HuH-7 (cell line): Measurements from ENCODE around the gene RBMS3.
A peak's percentile ranks its signal among the peaks of the same experiment; 100 is the strongest.
"Not testable (repeated sequence)": the region's sequence is repeated elsewhere in the genome, so short reads cannot be mapped to it uniquely, and the experiment has no call there.

ENCODE experiments used
- DNase-seq: peaks from one replicate; pipeline ENCODE4 v3.0.0; 2011; ENCODE audit warnings: low spot score

The RBMS3 gene

GRCh38 chr3:29429055-29429679, 148.3 kb downstream of the RBMS3 start:
- no peak for DNase-seq

GRCh38 chr3:29430558-29430971, 149.7 kb downstream of the RBMS3 start:
- DNase-seq, result no peak

- DNase-seq, result no peak
Measured at GRCh38 chr3:29436612-29437323, 155.9 kb downstream of the RBMS3 start.

- no peak for DNase-seq
Measured at GRCh38 chr3:29438580-29438979, 157.7 kb downstream of the RBMS3 start.

DNA sequence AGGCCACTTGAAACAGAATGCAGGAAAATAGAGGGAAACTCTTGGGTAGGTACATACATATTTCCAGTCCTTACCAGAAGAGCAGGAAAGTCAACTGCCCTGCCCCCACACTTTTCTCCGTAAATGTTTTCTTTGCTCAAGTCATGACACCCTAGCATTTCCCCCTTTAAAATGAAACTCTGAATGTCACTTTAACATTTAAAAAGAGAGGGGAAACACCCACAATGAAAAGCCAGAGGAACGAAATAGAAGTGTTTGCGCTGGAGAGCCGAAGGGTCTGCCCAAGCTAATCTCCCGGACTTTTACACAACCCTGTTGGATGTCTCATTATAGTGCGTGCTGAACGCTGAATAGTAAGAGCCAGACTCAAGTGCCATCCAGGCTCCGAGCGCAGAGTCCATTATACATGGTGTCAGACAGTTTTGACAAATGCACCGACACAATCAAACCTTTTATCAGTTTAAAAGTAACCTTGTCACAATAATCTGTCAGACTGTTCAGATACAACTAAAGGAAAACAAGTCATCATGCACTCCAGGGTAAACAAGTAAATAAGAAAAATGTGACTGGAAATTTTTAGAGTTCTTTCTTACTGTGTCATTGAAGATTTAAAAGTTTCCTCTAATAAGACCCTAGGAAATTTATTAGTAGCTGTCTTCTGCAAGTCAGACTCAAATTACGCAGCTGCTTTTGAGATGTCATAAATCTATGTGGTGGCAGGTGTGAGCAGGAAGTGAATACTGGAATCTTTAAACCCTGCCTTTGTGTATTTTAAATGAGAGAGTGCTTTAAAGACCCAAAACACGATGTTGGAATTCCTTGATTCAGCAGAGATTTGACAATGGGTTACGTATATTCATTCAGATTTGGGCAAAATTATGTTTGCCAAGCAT, 159.8 kb downstream of the RBMS3 start:
- peak; percentile 21 for DNase-seq

- no peak for DNase-seq
Measured at GRCh38 chr3:29441422-29441821, 160.6 kb downstream of the RBMS3 start.

DNA sequence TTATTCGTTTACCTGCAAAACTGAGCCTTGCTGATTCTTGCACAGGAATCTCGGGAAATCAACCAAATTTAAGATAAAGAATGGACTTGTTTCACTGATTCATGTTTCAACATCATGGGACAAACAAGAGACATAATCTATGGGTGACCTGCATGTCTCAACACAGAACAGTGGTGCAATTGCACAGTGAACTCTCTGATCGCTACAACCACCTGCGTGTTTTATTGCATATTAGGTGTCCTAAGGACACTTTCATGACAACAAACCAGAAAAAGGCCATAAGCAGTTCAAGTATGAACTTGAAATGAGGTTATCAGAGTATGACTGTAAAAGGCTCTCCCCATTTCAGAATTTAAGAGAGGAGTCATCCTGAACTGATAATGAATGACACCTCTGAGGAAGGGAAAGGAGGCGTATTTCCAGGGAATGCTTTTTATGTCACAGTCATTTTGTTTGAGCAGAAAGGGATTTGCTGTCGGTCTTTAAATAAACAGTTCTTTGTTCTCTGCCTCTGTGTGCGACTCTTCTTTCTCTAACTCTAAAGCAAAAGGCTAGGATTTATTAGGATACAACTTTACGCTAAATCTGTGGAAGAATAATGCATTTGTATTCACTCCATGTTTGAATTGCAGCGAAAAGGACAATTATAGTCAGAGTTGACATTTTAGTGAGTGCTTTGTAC, 167.2 kb downstream of the RBMS3 start:
- peak; percentile 30 for DNase-seq

DNA sequence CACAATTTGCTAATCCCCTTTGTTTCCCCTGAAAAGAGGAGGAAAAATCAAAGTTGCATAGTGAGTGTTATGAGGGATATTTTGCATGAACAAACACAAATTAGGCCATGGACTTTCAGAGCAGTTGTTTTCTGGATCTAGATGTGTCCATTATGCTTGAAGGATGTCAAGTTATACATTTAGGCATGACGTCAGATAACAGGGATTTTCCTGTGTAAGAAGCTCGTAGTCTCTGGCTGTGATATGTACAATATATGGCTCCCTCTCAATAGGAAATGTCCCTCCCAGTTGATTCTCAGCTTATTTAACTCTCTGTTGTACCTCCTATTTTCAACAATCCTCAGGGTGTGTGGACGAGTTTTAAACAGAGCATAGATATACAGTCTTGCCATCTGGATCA, 171.0 kb downstream of the RBMS3 start:
- no peak for DNase-seq

DNA sequence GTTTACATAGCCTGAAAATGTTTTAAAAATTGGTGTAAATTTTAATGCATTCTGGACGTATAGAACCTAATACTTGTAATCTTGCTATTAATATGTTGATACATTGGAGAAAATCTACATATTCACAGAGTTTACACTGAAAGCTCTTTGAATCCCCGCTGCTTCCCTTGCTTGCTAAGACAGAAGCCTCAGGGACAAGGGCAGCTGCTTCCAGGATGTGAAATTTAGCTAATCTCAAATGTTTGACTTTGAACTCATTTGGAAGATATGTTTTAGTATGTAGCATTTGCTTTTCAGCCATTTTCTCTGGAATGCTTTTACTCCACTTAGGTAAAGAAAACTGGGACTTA, 172.0 kb downstream of the RBMS3 start:
- no peak for DNase-seq

DNA sequence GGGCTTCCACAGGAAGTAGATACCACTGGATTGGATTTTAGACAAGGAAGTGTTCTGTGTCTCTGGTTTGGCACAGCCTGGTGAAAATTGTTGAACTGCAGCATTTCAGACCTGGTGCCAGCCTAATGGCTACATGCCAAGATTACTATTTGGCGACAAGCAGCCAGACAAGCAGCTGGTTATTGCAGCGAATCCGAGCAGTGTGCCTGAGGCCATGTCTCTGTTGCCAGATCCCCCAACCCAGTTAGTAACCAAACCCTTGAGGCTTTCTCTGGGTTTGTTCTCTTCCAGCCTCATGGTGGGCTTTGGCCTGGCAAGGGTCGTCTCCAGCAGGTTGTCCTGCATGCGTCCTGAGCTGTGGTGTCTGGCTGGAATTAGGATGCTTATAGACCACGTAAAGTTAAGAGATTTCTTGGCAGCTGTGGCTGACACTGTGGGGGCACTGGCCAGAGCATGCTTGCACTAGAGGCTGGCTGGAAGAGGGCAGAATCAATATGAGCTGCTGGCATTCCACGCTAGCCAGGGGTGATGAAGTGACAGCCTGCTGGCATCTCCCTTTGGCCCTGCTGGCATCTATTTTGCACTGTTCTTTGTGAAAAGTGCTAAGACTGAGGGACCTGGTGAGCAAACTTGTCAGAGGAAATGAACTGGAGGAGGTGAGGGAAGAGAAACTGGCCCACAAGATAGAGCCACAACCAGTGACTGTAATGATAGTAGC, 172.6 kb downstream of the RBMS3 start:
- no peak for DNase-seq

- no peak for DNase-seq
Measured at GRCh38 chr3:29454161-29454611, 173.3 kb downstream of the RBMS3 start.

DNA sequence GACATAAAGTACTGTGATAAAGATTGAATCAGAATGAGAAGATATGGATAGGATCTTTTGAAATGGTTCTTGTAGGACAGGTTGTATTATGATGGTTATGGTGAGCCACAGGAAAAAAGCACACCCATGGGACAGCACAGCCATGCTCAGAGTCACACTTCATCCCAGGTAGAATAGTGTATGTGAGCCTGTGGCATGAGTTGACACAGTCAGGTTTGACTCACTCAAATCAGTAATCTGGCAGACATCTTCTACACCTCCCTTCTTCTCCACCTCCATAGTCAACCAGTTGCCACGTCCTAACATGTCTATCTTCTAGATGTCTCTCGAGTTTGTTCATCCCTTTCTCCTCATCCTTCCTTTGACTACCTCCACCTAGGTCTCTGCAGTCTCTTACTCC, 176.0 kb downstream of the RBMS3 start:
- no peak for DNase-seq

- DNase-seq, result no peak
Measured at GRCh38 chr3:29463304-29463703, 182.4 kb downstream of the RBMS3 start.

- DNase-seq, result no peak
Measured at GRCh38 chr3:29465836-29466235, 185.0 kb downstream of the RBMS3 start.

GRCh38 chr3:29466442-29466841, 185.6 kb downstream of the RBMS3 start:
- no peak for DNase-seq

GRCh38 chr3:29468187-29468586, 187.3 kb downstream of the RBMS3 start:
- DNase-seq, result no peak

GRCh38 chr3:29473481-29474170, 192.8 kb downstream of the RBMS3 start:
- not testable (repeated sequence) for DNase-seq

DNA sequence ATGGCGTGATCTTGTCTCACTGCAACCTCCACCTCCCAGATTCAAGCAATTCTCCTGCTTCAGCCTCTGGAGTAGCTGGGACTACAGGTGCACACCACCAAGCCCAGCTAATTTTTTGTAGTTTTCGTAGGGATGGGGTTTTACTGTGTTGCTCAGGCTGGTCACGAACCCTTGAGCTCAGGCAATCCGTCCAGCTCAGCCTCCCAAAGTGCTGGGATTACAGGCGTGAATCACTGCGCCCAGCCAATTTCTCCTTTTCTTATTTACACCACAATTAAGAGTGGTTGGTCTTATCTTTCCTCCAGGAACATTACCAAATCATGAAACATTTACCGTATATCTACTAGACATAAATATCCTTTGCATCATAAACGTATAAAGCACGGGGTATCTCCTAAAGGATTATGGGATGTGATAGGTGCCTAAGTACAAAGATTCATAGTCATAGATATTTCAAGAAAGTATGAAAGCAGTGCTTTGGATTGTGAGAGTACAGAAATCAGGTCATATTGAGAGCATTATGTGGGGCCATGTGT, 194.5 kb downstream of the RBMS3 start:
- no peak for DNase-seq

- DNase-seq, result no peak
Measured at GRCh38 chr3:29475854-29476253, 195.0 kb downstream of the RBMS3 start.

GRCh38 chr3:29478611-29479010, 197.7 kb downstream of the RBMS3 start:
- no peak for DNase-seq

- DNase-seq, result no peak
Measured at GRCh38 chr3:29481249-29481648, 200.4 kb downstream of the RBMS3 start.
